HTERT RPE-1 (cell line): ENCODE results near the gene FHIT.
"Not testable (repeated sequence)": the region's sequence is repeated elsewhere in the genome, so short reads cannot be mapped to it uniquely, and the experiment has no call there.

Experiments
- in situ Hi-C: fragments of 300-500 bp; cut with MboI; formaldehyde crosslinking; loops from 4 replicates; pipeline ENCODE4 v1.14.3; 2020; ENCODE audit warnings: low sequenced_read_pairs

FHIT gene

GRCh38 chr3:61065451-61066011, 185.7 kb downstream of the FHIT start:
- in situ Hi-C loops = no loop called here

GRCh38 chr3:61061092-61061723, 190.0 kb downstream of the FHIT start:
- in situ Hi-C loops = no loop called here

- in situ Hi-C loops = no loop called here
Measured at GRCh38 chr3:61060411-61060861, 190.8 kb downstream of the FHIT start.

DNA sequence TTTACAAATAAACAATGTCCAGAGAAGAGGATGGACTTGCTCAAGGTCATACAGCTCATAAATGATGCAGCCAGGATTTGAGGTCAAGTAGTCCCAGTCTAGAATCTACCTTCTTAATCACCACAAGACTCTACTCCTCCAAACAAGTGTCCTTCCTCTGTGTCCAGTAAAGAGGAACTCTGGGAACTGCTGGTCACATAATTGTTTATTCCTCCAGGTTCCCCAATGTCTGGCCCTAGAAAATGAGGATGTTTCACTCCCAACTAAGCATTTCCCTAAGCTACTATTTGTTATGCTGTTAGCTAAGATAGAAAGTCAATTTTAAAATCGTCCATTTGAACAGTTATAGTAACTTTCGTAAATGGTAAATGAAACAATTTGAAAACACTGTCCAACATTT, 192.4 kb downstream of the FHIT start:
- in situ Hi-C loops = no loop called here

- in situ Hi-C loops = no loop called here
Measured at GRCh38 chr3:61057464-61057863, 193.8 kb downstream of the FHIT start.

DNA sequence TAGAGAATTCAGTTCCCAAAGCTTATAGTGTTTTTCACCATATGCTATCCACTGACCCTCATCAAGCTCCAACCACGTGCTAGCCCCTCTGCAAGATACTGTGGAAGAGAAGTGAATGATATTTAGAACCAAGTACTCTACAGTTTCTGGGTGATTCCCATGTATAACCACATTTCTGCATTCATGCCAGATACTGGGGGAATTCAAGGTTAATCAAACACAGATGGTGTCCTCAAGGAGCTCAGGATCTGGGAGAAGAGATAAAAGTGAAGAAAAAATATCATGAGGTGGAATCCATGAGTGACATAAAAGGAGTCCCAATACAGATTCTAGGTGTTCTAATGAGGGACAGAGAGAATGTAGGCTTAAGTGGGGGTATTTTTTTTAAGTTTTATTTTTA, 195.8 kb downstream of the FHIT start:
- in situ Hi-C loops = no loop called here

GRCh38 chr3:61053781-61054496, 197.3 kb downstream of the FHIT start:
- in situ Hi-C loops = no loop called here

DNA sequence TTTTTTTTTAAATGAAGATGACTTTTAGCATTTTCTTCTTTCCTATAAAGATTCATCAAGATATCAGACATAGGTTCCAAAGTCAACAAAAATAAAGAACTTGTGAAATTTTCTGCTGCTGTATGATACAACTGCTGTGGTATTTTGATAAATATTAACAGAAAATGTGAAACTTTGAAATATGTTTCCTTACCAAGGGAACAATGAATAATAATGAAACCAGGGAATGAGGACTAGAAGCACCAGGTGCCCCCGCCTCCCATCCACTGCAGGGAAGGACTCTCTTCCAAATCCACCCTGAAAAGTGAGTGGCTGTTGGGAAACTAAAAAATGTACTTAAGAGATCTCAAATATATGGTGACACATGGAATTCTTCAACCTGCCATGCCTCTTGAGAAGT, 198.4 kb downstream of the FHIT start:
- in situ Hi-C loops = no loop called here

DNA sequence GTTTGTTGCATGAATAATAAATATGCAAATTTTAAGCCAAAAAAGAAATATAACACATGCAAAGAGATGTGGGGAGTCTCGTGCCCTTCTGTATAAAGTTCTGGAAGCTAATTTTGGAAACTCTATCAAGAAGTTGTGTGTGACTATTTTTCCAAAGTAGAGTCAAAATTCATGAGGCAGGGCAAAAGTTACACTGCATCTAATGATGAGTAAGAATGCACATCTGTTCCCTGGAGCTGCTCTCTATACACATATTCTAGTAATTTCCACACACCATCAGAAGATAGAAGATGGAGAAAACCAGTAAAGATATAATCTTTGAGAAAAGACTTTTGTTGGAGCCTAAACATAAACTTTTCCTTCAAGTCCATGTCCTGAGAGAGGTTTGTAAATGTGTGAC, 199.6 kb downstream of the FHIT start:
- in situ Hi-C loops = no loop called here

DNA sequence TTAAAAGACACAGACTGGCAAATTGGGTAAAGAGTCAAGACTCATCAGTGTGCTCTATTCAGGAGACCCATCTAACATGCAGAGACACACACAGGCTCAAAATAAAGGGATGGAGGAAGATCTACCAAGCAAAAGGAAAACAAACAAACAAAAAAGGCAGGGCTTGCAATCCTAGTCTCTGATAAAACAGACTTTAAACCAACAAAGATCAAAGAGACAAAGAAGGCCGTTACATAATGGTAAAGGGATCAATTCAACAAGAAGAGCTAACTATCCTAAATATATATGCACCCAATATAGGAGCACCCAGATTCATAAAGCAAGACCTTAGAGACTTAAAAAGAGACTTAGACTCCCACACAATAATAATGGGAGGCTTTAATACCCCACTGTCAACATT, 206.1 kb downstream of the FHIT start:
- in situ Hi-C loops = not testable (repeated sequence)

DNA sequence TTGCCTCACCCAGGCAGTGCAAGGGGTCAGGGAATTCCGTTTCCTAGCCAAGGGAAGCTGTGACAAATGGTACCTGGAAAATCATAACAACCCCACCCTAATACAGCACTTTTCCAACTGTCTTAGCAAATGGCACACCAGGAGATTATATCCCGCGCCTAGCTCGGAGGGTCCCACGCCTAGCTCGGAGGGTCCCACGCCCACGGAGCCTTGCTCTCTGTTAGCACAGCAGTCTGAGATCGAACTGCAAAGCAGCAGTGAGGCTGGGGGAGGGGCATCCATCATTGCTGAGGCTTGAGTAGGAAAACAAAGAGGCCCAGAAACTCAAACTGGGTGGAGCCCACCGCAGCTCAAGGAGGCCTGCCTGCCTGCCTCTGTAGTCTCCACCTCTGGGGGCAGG, 208.1 kb downstream of the FHIT start:
- in situ Hi-C loops = no loop called here

- in situ Hi-C loops = no loop called here
Measured at GRCh38 chr3:61040618-61041017, 210.6 kb downstream of the FHIT start.

DNA sequence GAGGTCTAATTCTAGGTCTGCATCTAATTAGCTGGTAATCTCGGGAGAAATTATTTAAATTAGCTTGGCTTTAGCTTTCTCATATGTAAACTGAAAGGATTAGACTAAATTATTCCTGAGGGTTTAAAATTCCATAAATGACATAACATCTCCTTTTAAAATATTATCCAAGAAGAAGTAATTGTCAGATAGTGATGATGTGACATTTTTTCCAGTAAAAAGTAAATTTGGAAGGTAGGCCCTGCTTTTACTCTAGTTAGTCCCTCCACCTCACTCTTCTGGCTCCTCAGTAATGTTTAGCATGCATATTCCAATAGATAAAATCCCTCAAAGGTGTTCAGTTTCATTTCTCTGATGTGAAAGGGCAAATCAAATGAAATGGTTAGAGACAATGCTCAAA, 215.7 kb downstream of the FHIT start:
- in situ Hi-C loops = no loop called here

- in situ Hi-C loops = no loop called here
Measured at GRCh38 chr3:61032991-61033390, 218.3 kb downstream of the FHIT start.

GRCh38 chr3:61031503-61031902, 219.7 kb downstream of the FHIT start:
- in situ Hi-C loops = no loop called here

DNA sequence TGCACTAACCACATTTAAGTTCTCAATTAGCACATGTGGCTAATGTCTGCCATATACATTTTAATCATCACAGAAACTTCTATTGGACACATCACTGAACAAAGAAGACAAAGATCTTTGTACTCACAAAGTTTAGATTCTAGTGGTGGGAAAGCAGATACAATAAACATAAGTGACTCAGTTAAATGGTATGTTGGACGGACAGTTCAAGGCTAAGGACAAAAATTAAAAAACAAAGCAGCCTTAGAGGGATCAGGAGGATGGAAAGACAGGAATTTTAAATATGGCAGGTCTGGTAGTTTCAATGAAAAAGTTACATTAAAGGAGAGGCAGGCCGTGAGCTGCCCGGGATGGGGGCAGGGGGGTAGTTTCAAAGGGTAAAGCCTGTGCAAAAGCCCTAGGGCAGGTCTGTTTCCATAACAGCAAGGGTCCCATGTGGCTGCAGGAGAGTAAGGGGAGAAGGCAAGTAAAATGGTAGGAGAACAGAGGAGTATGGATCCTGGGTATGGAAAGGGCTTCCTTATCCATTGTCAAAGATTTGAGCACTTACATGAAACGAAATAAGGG, 220.7 kb downstream of the FHIT start:
- in situ Hi-C loops = no loop called here

- in situ Hi-C loops = no loop called here
Measured at GRCh38 chr3:61029194-61029593, 222.1 kb downstream of the FHIT start.

GRCh38 chr3:61018807-61019206, 232.4 kb downstream of the FHIT start:
- in situ Hi-C loops = no loop called here

- in situ Hi-C loops = not testable (repeated sequence)
Measured at GRCh38 chr3:61017028-61017427, 234.2 kb downstream of the FHIT start.

DNA sequence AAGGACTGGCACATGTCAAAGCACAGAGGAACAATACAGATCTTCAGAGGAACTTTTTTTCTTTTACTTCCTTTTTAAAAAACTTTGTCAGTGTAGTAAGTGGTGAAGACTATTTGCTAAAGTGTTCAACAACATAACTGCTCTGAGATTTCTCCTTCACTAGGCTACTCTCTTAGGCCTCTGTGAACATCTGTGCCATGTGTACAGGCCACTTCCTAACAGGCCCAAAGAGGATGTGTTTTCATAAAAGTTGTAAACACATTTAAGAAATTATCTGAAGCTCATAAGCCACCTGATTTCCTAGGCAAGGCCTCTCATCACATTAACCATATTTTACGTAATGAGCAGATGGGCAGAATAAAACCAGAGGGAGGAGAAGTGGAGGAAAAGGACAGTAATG, 235.4 kb downstream of the FHIT start:
- in situ Hi-C loops = no loop called here

- in situ Hi-C loops = no loop called here
Measured at GRCh38 chr3:61015408-61015807, 235.8 kb downstream of the FHIT start.

DNA sequence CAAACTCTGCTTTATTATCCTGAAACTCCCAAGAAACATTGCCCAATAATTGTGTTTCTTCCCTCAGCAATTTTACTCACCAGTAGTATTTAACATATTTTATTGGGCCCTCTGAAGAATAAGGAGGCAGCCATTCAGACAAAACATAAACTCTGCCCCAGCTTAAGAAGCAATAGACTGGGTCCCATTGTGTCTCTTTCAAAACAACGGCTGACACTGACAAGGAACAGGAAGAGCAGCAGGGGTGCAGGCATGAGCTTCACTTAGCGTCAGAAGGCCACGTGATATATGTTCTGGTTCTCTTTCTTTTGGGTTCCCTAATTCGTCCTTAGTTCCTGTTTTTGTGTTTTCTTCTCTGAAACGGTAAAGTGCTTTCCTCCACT, 242.3 kb downstream of the FHIT start:
- in situ Hi-C loops = no loop called here
